ENCODE results near the gene WDR7. TPM values are rescaled to one million over a fixed set of nuclear protein-coding genes. Genes with fewer than 3 reads are reported as not detected.

Gene WDR7
- total and polyA plus RNA-seq, 4 donors, result 3.7 to 42.7 (median 19.0) TPM

GRCh38 chr18:56661360-56662062 is 10.4 kb downstream of the WDR7 start:
- Histone ChIP-seq H3K4me3 (no peak overlapping the region), H3K9ac (ENCODE audit: insufficient read depth in 1 of 2, low read length in 2 of 2) (no peak overlapping the region), H3K36me3 (ENCODE audit: control insufficient read depth in 4 of 4, insufficient read depth in 4 of 4, low read length in 4 of 4) (no peaks in the 10 kb centered on the region), H3K4me1 (ENCODE audit: control insufficient read depth in 5 of 5, insufficient read depth in 5 of 5, low read length in 5 of 5) (peaks cover 0 to 7% (median 0%) of the 10 kb centered on the region in 5 donors), H3K27ac (ENCODE audit: low read depth in 1 of 2, low read length in 1 of 2) (no peak overlapping the region), H3K9me3 (ENCODE audit: control insufficient read depth in 4 of 4, insufficient read depth in 3 of 4, low read length in 3 of 4) (no peaks in the 10 kb centered on the region), H3K27me3 (ENCODE audit: control insufficient read depth in 3 of 3, insufficient read depth in 3 of 3, low read length in 2 of 3) (no peaks in the 10 kb centered on the region)
- ATAC-seq (ENCODE audit: insufficient read depth, low FRiP score) (no peak), DNase-seq (no peak)
- TF ChIP-seq, protein P1, sequence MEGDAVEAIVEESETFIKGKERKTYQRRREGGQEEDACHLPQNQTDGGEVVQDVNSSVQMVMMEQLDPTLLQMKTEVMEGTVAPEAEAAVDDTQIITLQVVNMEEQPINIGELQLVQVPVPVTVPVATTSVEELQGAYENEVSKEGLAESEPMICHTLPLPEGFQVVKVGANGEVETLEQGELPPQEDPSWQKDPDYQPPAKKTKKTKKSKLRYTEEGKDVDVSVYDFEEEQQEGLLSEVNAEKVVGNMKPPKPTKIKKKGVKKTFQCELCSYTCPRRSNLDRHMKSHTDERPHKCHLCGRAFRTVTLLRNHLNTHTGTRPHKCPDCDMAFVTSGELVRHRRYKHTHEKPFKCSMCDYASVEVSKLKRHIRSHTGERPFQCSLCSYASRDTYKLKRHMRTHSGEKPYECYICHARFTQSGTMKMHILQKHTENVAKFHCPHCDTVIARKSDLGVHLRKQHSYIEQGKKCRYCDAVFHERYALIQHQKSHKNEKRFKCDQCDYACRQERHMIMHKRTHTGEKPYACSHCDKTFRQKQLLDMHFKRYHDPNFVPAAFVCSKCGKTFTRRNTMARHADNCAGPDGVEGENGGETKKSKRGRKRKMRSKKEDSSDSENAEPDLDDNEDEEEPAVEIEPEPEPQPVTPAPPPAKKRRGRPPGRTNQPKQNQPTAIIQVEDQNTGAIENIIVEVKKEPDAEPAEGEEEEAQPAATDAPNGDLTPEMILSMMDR (IDR thresholded peaks at IDR 0.05; ENCODE audit: control extremely low read depth, extremely low read depth), result no peak
- WGBS, 2 donors, result 41 to 45% methylated on average over 2 of the region's 2 CpGs

GRCh38 chr18:56662063-56662408 is 10.9 kb downstream of the WDR7 start:
- Histone ChIP-seq H3K36me3 (ENCODE audit: control insufficient read depth in 4 of 4, insufficient read depth in 4 of 4, low read length in 4 of 4) (no peaks in the 10 kb centered on the region), H3K4me3 (no peak overlapping the region), H3K27ac (ENCODE audit: low read depth in 1 of 2, low read length in 1 of 2) (no peak overlapping the region), H3K4me1 (ENCODE audit: control insufficient read depth in 5 of 5, insufficient read depth in 5 of 5, low read length in 5 of 5) (peaks cover 0 to 7% (median 0%) of the 10 kb centered on the region in 5 donors), H3K27me3 (ENCODE audit: control insufficient read depth in 3 of 3, insufficient read depth in 3 of 3, low read length in 2 of 3) (no peaks in the 10 kb centered on the region), H3K9me3 (ENCODE audit: control insufficient read depth in 4 of 4, insufficient read depth in 3 of 4, low read length in 3 of 4) (no peaks in the 10 kb centered on the region), H3K9ac (ENCODE audit: insufficient read depth in 1 of 2, low read length in 2 of 2) (no peak overlapping the region)
- ATAC-seq (ENCODE audit: insufficient read depth, low FRiP score) (no peak), DNase-seq (no peak)
- 46 to 47% methylated on average over 4 of the region's 4 CpGs for WGBS, 2 donors
- TF ChIP-seq, protein P1 (IDR thresholded peaks at IDR 0.05; ENCODE audit: control extremely low read depth, extremely low read depth), result no peak

- H3K27me3 ChIP-seq (ENCODE audit: control insufficient read depth in 3 of 3, insufficient read depth in 3 of 3, low read length in 2 of 3), result no peaks in the 10 kb centered on the region
- peaks cover 0 to 7% (median 0%) of the 10 kb centered on the region in 5 donors for H3K4me1 ChIP-seq (ENCODE audit: control insufficient read depth in 5 of 5, insufficient read depth in 5 of 5, low read length in 5 of 5)
- no peak overlapping the region for H3K9ac ChIP-seq (ENCODE audit: insufficient read depth in 1 of 2, low read length in 2 of 2)
- no peak for DNase-seq
- H3K4me3 ChIP-seq, result no peak overlapping the region
- no peak overlapping the region for H3K27ac ChIP-seq (ENCODE audit: low read depth in 1 of 2, low read length in 1 of 2)
- 86 to 91% methylated on average over 5 of the region's 5 CpGs for WGBS, 2 donors
- H3K36me3 ChIP-seq (ENCODE audit: control insufficient read depth in 4 of 4, insufficient read depth in 4 of 4, low read length in 4 of 4), result no peaks in the 10 kb centered on the region
- ATAC-seq (ENCODE audit: insufficient read depth, low FRiP score), result no peak
- H3K9me3 ChIP-seq (ENCODE audit: control insufficient read depth in 4 of 4, insufficient read depth in 3 of 4, low read length in 3 of 4), result no peaks in the 10 kb centered on the region
- TF ChIP-seq, protein P1 (IDR thresholded peaks at IDR 0.05; ENCODE audit: control extremely low read depth, extremely low read depth), result no peak
These were observed 11.3 kb downstream of the WDR7 start for GRCh38 chr18:56662502-56662901.

DNA sequence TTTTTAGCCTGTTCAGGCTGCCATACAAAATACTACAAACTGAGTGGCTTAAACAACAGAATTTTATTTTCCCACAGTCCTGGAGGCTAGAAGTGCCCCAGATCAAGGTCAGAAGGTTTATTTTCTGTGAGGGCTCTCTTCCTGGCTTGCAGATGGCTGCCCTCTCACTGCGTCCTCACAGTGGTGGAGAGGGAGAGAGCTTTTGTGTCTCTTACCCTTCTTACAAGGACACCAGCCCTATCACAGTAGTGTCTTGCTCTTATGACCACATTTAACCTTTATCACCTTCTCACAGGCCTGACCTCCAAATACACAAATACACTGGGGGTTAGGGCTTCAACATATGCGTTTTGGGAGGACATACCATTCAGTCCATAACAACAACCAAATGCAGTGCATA is 11.7 kb downstream of the WDR7 start:
- Histone ChIP-seq H3K27me3 (ENCODE audit: control insufficient read depth in 3 of 3, insufficient read depth in 3 of 3, low read length in 2 of 3) (no peaks in the 10 kb centered on the region), H3K9me3 (ENCODE audit: control insufficient read depth in 4 of 4, insufficient read depth in 3 of 4, low read length in 3 of 4) (no peaks in the 10 kb centered on the region), H3K9ac (ENCODE audit: insufficient read depth in 1 of 2, low read length in 2 of 2) (no peak overlapping the region), H3K4me3 (no peak overlapping the region), H3K4me1 (ENCODE audit: control insufficient read depth in 5 of 5, insufficient read depth in 5 of 5, low read length in 5 of 5) (peaks cover 0 to 7% (median 0%) of the 10 kb centered on the region in 5 donors), H3K27ac (ENCODE audit: low read depth in 1 of 2, low read length in 1 of 2) (no peak overlapping the region), H3K36me3 (ENCODE audit: control insufficient read depth in 4 of 4, insufficient read depth in 4 of 4, low read length in 4 of 4) (no peaks in the 10 kb centered on the region)
- 94 to 100% methylated on average over 2 of the region's 2 CpGs for WGBS, 2 donors
- DNase-seq, result no peak
- TF ChIP-seq, protein P1 (IDR thresholded peaks at IDR 0.05; ENCODE audit: control extremely low read depth, extremely low read depth), result no peak
- no peak for ATAC-seq (ENCODE audit: insufficient read depth, low FRiP score)

Data from lung (tissue), 12 donors.